AG09319 (cell line): Measurements from ENCODE around the gene SLC39A11.

Experiments
- DNase-seq: peaks from one replicate; pipeline ENCODE4 v3.0.0-alpha.2; 2010; ENCODE audit warnings: low read depth; ENCODE audit errors: extremely low read depth
- TF ChIP-seq, protein P1 (sequence below): IDR thresholded peaks from 2 replicates; pipeline ENCODE4 v1.5.1; 2011; ENCODE audit warnings: low read depth, mild to moderate bottlenecking, inconsistent platforms, low read length, moderate library complexity

The SLC39A11 gene

DNA sequence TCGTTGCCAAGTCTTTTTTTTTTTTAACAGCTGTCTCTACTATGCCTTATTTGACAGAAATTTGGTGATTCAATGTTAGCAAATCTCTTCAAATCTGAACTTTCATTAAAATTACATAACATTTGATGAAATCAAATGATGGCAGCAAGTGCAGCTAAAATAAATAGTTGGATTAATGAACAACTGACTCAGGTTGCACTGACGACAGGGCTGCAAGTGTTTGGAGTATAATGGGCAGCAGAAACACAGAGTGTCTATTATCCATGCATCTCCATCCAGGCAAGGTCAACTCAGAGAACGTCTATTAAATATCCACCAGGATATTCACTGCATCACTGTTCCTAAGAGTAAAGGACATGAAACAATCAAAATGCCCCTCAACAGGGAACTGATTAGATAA, 109.8 kb downstream of the SLC39A11 start:
- no peak for DNase-seq
- TF ChIP-seq, protein P1, sequence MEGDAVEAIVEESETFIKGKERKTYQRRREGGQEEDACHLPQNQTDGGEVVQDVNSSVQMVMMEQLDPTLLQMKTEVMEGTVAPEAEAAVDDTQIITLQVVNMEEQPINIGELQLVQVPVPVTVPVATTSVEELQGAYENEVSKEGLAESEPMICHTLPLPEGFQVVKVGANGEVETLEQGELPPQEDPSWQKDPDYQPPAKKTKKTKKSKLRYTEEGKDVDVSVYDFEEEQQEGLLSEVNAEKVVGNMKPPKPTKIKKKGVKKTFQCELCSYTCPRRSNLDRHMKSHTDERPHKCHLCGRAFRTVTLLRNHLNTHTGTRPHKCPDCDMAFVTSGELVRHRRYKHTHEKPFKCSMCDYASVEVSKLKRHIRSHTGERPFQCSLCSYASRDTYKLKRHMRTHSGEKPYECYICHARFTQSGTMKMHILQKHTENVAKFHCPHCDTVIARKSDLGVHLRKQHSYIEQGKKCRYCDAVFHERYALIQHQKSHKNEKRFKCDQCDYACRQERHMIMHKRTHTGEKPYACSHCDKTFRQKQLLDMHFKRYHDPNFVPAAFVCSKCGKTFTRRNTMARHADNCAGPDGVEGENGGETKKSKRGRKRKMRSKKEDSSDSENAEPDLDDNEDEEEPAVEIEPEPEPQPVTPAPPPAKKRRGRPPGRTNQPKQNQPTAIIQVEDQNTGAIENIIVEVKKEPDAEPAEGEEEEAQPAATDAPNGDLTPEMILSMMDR: no peak

DNA sequence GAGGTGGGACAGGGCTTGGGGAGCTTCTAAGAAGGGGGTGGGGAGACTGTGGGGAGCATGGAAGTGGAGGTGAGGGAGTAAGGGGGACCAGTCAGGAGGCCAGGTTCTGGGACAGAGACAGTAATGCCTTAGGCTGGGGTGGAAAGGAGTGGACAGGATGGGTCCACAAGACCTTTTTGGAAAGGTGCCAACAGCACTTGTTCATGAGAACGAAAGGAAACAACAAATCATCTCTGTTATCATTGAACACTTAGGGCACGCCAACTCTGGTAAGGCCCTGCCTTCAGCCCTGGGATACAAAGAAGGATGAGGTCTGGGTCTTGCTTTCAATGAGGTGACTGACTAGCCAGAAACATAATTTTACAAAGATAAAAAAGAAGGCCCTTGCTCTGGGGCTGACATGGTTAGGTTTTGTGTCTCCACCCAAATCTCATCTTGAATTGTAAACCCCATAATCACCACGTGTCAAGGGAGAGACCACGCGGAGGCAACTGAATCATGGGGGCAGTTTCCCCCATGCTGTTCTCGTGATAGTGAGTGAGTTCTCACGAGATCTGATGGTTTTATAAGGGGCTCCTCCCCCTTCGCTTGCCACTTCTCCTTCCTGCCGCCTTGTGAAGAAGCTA, 113.8 kb downstream of the SLC39A11 start:
- TF ChIP-seq, protein P1: no peak
- DNase-seq: no peak

DNA sequence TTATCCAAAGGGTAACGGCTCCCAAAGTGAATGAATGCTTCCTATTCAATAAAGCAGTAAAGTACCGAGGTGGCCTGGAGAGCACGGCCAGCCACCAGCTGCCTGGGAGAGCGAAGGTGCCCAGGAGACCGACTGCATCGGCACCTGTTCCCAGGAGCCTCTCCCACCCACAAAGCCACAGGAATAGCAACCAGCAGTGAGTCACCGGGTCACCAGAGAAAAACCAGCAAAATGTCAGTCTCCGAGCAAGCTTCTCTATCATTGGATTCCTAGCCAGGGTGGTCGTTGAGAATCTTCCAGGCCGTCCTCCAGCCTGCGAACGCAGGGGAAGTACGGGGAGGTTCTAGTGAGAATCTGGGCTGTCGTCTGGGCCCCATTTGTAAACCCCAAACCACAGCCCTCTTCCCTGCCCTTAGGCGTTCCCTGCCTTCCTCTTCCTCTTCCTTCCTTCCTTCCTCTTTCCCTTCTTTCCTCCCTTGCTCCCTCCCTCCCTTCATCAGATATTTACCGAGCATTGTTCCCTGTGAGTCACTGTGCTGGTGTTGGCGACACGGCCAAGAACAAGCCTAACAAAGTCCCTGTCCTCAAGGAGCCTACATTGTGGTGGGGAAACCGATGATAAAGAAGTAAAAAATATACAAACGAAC, 114.6 kb downstream of the SLC39A11 start:
- TF ChIP-seq, protein P1: no peak
- no peak for DNase-seq

DNA sequence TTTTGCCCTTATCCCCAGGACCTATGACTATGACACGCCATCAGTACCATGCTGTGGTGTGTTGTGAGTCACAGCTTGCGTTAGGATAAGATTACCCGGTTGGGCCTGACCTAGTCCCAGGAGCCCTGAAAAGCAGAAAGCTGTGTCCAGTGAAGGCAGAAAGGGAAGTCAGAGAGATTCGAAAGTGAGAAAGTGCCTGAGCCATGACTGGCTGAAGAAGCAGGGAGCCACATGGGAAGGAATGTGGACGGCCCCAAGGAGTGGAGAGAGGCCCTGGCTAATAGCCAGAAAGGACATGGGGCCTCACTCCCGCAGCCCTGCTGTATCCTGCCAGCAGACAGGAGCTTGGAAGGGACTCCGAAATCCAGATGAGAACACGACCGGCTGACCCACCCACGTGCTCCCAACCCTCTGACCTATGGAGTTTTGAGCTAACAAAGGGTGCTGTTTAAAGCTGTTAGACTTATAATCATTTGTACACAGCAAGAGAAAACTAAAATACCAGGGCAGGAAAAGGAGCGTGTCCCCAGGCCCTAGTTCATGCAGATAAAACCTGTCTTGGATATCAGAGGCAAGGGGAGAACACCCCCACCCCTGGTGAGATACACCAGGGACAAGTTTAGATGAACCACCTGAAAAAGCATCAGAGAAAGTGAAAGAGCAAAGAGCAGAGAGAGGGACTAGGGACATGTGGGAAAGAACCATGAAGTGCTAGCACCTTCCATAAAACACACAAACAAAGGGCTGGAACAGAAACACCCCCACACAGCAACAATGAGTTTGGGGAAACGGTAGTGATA, 115.3 kb downstream of the SLC39A11 start:
- DNase-seq: peak; percentile 31
- TF ChIP-seq, protein P1: no peak

DNA sequence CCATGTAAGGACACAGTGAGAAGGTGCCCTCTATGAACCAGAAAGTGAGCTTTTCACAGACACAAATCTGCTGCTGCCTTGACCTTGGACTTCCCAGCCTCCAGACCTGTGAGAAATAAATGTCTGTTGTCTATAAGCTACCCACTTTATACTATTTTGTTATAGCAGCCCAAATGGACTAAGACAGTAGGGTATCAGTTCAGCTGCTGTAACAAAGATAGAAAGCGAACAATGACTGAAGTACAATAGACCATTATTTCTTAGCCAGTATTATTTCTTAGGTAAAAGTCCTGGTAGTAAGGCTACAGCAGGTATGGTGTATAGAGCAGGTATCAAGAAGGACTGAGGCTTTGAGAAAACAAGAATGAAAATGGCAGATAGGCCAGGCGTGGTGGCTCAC, 117.0 kb downstream of the SLC39A11 start:
- TF ChIP-seq, protein P1: no peak

DNA sequence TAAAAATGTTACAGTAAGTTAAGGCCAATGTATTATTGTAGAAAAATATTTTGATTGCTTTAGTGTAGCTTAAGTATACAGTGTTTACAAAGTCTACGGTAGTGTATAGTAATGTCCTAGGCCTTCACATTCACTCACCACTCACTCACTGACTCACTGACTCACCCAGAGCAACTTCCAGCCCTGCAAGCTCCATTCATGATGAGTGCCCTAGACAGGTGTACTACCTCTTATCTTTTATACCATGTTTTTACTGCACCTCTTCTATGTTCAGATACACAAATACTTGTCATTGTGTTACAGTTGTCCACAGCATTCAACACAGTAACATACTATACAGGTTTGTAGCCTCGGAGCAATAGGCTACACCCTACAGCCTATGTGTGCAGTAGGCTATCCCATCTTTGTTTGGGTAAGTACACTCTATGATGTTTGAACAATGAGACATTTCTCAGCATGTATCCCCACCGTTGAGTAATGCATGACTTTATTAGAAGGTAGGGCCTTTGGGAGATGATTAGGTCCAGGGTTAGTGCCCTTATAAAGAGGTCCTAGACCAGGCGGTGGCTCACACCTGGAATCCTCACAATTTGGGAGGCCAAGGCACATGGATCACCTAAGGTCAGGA, 117.8 kb downstream of the SLC39A11 start:
- no peak for DNase-seq
- TF ChIP-seq, protein P1: no peak

More for the DNA sequence above, 117.0 kb downstream of the SLC39A11 start:
- DNase-seq: no peak
